Measurements from ENCODE around the gene ALPK3. TPM values are rescaled to one million over a fixed set of nuclear protein-coding genes. Genes with fewer than 3 reads are reported as not detected.

The ALPK3 gene
- total RNA-seq, 1 donor from 2014 or later, result 0.20 TPM

GRCh38 chr15:84864444-84864795 lies 47.3 kb downstream of the ALPK3 start:
- Mint-ChIP-seq H3K9me3 (no peaks in the 10 kb centered on the region), H3K4me3 (no peak overlapping the region), H3K36me3 (ENCODE audit: low read depth) (no peaks in the 10 kb centered on the region), H3K4me1 (no peaks in the 10 kb centered on the region), H3K27ac (no peak overlapping the region), H3K27me3 (no peaks in the 10 kb centered on the region)
- ATAC-seq (ENCODE audit: low read depth) (no peak), DNase-seq (no peak)
- no peak for TF ChIP-seq CTCF (IDR thresholded peaks at IDR 0.05)
- POLR2A ChIA-PET, result no interaction called here
- intact Hi-C loops (cut with micrococcal nuclease), result no loop called here
- CTCF ChIA-PET, result interaction anchor here (1.1 kb wide), 1 partner anchor 12 kb away, joined by 3 read pairs; no protein-coding TSS in a partner anchor

- Mint-ChIP-seq H3K9me3 (no peaks in the 10 kb centered on the region), H3K36me3 (ENCODE audit: low read depth) (no peaks in the 10 kb centered on the region), H3K27me3 (no peaks in the 10 kb centered on the region), H3K27ac (no peak overlapping the region), H3K4me3 (no peak overlapping the region), H3K4me1 (no peaks in the 10 kb centered on the region)
- ChIA-PET POLR2A (no interaction called here), CTCF (interaction anchor here (1.1 to 1.9 kb wide), 2 partner anchors 11 to 13 kb away, joined by 3 to 4 read pairs; no protein-coding TSS in a partner anchor)
- DNase-seq, result no peak
- TF ChIP-seq CTCF (IDR thresholded peaks at IDR 0.05), result no peak
- no peak for ATAC-seq (ENCODE audit: low read depth)
- intact Hi-C loops (cut with micrococcal nuclease), result no loop called here
Observed at GRCh38 chr15:84865074-84865569, 48.0 kb downstream of the ALPK3 start.

GRCh38 chr15:84868037-84868880 lies 51.1 kb downstream of the ALPK3 start:
- H3K27me3 Mint-ChIP-seq, result no peaks in the 10 kb centered on the region
- H3K27ac Mint-ChIP-seq, result no peak overlapping the region
- ChIA-PET CTCF (no interaction called here), POLR2A (no interaction called here)
- intact Hi-C loops (cut with micrococcal nuclease), result no loop called here
- no peaks in the 10 kb centered on the region for H3K9me3 Mint-ChIP-seq
- ATAC-seq (ENCODE audit: low read depth), result no peak
- no peaks in the 10 kb centered on the region for H3K4me1 Mint-ChIP-seq
- no peak for DNase-seq
- TF ChIP-seq CTCF (IDR thresholded peaks at IDR 0.05), result no peak
- H3K4me3 Mint-ChIP-seq, result no peak overlapping the region
- no peaks in the 10 kb centered on the region for H3K36me3 Mint-ChIP-seq (ENCODE audit: low read depth)

- H3K27ac Mint-ChIP-seq, result no peak overlapping the region
- H3K4me3 Mint-ChIP-seq, result no peak overlapping the region
- intact Hi-C loops (cut with micrococcal nuclease), result no loop called here
- no peak for DNase-seq
- TF ChIP-seq CTCF (IDR thresholded peaks at IDR 0.05), result no peak
- H3K9me3 Mint-ChIP-seq, result no peaks in the 10 kb centered on the region
- CTCF ChIA-PET, result no interaction called here
- peaks cover 2% of the 10 kb centered on the region for H3K27me3 Mint-ChIP-seq
- ATAC-seq (ENCODE audit: low read depth), result no peak
- POLR2A ChIA-PET, result no interaction called here
- H3K4me1 Mint-ChIP-seq, result no peaks in the 10 kb centered on the region
- H3K36me3 Mint-ChIP-seq (ENCODE audit: low read depth), result no peaks in the 10 kb centered on the region
Observed at GRCh38 chr15:84869510-84869909, 52.4 kb downstream of the ALPK3 start.

- H3K27me3 Mint-ChIP-seq, result peaks cover 2% of the 10 kb centered on the region
- POLR2A ChIA-PET, result no interaction called here
- no peak overlapping the region for H3K27ac Mint-ChIP-seq
- H3K36me3 Mint-ChIP-seq (ENCODE audit: low read depth), result no peaks in the 10 kb centered on the region
- H3K4me1 Mint-ChIP-seq, result no peaks in the 10 kb centered on the region
- H3K4me3 Mint-ChIP-seq, result no peak overlapping the region
- intact Hi-C loops (cut with micrococcal nuclease), result no loop called here
- ATAC-seq (ENCODE audit: low read depth), result no peak
- no peak for DNase-seq
- CTCF ChIA-PET, result interaction anchor here (1.3 kb wide), 1 partner anchor 283 kb away, joined by 5 read pairs; no protein-coding TSS in a partner anchor
- no peaks in the 10 kb centered on the region for H3K9me3 Mint-ChIP-seq
- TF ChIP-seq CTCF (IDR thresholded peaks at IDR 0.05), result no peak
Observed at GRCh38 chr15:84871428-84871985, 54.4 kb downstream of the ALPK3 start.
